Superior temporal gyrus (tissue), 1 donor: Measurements from ENCODE around the gene C12orf43.

Source experiments
- DNase-seq: peaks from one replicate; pipeline ENCODE4 v3.0.0-alpha.2; 2016; ENCODE audit errors: extremely low spot score

The C12orf43 gene

DNA sequence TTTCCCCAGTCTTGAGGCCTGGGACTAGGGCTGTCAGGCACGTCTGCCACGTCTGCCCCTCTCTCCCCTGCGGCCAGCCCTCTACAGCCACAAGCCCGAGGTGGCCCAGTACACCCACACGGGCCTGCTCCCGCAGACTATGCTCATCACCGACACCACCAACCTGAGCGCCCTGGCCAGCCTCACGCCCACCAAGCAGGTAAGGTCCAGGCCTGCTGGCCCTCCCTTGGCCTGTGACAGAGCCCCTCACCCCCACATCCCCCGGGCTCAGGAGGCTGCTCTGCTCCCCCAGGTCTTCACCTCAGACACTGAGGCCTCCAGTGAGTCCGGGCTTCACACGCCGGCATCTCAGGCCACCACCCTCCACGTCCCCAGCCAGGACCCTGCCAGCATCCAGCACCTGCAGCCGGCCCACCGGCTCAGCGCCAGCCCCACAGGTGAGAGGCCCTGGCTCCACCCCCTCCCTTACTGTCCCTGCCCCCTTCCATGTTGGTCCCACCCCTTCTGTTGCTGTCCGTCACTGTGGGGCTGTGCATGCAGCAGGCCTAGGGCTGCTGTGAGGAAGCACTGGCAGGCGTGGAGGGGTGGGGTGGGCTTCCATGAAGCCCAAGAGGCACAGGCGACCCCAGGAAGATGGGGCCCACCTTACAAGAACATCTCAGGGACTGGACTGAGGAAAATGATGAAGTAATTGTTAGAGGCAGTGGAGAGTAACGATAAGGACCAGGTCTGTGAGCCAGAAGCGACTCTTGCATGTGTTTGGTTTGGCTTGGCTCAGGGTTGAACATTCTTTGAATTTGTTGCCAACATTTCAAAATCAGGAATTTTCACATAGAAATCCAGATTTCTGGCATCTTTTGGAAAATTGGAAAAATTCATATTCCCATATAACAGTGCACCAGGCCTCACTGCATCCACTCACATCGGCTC, 16.8 kb downstream of the C12orf43 start:
- no peak for DNase-seq

DNA sequence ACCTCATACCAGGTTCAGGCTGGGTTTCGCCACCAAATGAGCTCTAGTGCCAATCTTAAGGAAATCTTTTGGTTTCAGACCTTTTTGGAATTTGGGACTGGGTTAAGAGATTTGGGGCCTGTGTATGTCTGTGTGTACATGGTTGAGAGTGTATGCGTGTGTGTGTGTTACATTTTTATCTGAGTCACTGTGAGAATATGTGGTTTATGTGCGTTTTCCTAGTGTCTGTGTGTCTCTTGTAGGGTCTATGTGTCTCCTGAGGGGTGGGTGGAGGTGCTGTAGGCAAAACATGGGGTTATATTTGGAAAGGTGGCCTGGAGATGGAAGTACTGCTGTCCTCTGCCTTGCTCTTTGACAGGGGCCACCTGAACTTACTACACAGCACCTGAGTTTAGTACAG, 17.9 kb downstream of the C12orf43 start:
- DNase-seq, result no peak

DNA sequence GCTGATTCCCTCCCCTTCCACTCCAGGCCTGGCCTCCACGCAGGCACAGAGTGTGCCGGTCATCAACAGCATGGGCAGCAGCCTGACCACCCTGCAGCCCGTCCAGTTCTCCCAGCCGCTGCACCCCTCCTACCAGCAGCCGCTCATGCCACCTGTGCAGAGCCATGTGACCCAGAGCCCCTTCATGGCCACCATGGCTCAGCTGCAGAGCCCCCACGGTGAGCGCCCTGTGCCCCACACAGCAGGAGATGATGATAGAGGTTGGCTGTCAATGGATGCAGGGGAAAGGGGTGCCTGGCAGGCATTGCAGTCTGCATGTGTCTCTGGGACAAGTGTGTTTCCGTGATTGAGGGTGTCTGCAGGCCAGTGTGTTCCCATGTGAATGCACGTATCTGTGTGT, 18.8 kb downstream of the C12orf43 start:
- DNase-seq, result no peak

DNA sequence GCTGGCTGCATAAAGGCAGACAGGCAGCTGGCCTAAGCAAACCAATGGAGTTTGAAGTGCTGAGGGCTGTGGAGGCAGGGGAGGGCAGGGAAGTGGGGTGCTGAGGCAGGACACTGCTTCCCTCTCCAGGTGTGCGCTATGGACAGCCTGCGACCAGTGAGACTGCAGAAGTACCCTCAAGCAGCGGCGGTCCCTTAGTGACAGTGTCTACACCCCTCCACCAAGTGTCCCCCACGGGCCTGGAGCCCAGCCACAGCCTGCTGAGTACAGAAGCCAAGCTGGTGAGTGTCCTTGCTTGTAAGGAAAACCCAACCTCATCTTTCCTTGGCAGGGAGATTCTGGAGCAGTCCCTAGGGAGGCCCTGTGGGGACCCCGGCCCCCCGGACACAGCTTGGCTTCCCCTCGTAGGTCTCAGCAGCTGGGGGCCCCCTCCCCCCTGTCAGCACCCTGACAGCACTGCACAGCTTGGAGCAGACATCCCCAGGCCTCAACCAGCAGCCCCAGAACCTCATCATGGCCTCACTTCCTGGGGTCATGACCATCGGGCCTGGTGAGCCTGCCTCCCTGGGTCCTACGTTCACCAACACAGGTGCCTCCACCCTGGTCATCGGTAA, 20.0 kb downstream of the C12orf43 start:
- DNase-seq, result no peak

DNA sequence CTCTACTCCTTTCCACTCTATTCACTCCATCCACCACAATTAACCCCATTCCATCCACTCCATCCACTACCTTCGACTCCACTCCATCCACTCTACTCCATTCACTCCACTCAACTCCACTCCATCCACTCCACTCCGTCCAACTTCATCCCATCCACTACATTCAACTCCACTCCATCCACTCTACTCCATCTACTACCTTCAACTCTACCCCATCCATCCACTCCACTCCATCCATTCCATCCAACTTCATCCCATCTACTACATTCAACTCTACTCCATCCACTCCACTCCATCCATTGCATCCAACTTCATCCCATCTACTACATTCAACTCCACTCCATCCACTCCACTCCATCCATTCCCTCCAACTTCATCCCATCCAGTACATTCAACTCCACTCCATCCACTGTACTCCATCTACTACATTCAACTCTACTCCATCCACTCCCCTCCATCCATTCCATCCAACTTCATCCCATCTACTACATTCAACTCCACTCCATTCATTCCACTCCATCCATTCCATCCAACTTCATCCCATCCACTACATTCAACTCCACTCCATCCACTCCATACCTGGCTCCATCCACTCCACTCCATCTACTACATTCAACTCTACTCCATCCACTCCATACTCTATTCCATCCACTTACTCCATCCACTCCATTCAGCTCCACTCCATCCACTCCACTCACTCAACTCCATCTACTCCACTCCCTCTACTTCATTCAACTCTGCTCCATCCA, 21.5 kb downstream of the C12orf43 start:
- no peak for DNase-seq

DNA sequence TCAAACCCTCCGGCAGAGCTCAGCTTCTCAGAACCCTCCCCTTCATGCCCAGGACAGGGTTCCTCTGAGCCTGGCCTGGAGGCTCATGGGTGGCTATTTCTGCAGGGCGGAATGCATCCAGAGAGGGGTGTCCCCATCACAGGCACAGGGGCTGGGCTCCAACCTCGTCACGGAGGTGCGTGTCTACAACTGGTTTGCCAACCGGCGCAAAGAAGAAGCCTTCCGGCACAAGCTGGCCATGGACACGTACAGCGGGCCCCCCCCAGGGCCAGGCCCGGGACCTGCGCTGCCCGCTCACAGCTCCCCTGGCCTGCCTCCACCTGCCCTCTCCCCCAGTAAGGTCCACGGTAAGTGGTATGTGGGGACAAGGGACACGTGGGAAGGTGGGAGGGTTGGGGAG, 22.2 kb downstream of the C12orf43 start:
- DNase-seq, result no peak

DNA sequence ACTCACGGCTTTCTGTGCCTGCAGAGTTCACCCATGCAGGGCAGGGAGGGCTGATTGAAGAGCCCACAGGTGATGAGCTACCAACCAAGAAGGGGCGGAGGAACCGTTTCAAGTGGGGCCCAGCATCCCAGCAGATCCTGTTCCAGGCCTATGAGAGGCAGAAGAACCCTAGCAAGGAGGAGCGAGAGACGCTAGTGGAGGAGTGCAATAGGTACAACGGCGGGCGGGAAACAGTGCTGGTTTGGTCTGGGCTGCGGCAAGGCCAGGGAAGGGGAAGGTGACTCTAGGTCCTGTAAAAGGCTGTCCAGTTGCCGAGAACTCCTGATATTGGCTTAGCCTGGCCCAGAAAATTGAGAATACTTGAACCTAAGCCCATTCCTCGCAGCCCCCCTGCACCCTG, 22.8 kb downstream of the C12orf43 start:
- no peak for DNase-seq

DNA sequence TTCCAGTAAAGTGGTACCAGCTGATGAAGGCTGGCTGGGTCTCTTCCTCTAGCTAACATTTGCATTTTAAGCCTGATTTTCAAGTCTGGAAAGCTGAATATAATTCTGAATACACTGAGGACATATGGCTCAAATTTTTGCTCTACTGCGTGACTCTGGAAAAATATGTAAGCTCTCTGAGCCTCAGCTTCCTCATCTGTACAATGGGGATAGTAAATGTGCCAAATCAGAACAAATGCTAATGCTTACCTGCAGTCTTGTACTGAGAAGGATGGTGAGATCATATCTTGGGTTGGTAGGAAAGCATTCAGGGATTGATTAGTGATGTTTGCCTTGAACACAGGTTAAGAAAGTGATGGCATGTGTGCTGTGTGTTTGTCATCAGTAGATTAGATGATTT, 23.3 kb downstream of the C12orf43 start:
- no peak for DNase-seq

DNA sequence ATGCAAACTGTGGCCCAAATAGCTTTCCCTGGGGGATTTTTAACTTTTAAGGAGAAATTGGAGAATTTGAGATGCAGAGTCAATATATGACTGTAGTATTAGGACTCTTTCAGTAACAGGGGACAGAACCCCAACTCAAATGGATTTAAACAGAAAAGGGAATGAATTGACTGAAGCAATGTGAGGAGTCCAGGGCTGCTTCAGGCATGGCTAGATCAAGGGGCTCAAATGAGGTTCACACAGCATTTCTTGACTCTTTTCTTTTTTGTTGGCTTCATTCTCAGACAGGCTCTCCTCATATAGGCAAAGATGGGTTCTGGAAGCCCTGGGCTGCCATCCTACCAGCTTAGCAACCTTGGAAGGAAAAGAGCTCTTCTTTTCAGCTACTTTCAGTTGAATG, 24.3 kb downstream of the C12orf43 start:
- no peak for DNase-seq

DNA sequence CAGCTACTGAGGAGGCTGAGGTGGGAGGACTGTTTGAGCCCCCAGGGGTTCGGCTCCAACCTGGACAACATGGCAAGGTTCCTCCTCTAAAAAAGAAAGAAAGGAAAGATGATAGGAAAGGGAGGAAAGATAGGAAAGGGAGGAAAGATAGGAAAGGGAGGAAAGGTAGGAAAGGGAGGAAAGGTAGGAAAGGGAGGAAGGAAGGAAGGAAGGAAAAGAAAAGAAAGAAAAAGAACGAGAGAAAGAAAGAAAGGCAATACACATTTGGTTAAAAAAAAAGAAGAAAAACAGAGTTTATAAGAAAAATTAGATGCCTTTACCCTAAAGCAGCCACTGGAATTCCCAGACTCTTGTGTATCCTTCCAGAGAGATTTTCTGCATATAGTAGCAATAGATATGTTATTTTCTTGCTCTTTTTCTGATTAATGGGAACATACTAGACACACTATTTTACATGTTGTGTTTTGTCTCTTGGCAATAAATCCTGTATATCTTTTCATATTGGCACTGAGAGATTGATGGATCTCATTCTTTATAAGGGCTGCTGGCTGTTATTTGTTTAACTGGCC, 25.7 kb downstream of the C12orf43 start:
- DNase-seq, result no peak

DNA sequence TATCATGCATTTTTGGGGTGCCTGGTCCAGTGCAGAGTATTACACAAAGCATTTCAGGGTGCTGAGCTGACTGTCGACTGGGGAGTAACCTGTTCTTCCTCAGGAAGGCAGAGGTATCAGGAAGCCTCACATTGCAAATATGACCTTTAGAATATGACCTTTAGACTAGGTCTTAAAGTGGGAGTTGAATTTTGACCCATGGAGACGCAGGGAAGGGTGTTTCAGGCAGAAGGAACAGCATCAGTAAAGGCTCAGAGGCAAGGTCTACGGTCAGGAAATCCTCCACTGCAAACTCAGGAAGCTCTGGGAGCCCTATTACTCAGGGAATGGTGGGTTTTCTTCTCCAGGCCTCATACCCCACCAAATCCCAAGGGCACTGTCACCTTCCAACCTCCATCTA, 26.6 kb downstream of the C12orf43 start:
- DNase-seq, result no peak

DNA sequence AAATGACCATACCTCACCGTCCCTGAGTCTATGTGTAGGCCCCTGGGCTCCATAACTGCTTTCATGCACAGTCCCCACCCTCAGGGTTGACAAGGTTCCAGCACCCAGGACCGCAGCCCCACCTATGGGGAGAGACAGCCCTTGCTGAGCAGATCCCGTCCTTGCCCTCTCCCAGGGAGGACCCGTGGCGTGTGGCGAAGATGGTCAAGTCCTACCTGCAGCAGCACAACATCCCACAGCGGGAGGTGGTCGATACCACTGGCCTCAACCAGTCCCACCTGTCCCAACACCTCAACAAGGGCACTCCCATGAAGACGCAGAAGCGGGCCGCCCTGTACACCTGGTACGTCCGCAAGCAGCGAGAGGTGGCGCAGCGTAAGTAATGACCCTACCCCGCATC, 27.6 kb downstream of the C12orf43 start:
- DNase-seq, result no peak

DNA sequence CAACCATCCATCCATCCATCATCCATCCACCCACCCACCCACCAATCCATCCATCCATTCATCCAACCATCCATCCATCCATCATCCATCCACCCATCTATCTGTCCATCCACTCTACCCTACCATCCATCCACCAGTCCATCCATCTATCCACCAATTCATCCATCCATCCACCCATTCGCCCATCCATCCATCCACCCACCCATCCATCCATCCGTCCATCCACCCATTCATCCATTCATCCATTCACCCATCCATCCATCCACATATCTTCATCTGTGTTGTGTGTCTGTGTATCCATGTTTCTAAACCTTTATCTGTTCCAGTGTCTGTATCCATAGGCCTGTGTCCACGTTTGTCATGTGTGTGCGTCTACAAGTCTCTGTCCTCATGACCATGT, 28.1 kb downstream of the C12orf43 start:
- DNase-seq, result no peak

DNA sequence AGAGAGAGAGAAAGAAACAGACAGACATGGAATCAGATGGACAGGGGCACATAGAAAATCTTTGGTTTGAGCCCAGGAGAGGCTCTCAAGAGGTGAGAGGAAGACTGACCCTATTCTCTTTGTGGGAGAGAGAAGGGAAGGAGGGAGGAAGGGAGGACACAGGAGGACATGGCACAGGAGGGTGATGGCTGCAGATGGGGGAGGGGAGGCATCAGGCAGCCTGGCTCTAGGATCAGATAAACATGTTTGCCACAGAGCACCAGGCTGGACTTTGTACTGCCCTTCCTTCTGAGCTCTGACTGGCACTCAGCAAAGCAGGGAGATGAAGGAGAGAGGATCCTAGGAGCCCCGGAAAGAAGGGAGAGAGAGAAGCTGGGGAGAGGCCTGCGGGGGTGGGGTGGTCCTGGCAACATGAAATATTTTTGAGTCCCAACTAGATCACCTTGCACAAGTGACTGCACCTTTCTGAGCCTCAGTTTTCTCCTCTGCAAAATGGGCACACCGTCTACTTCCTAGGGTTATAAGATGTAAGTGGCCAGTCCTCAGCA, 31.9 kb downstream of the C12orf43 start:
- no peak for DNase-seq

DNA sequence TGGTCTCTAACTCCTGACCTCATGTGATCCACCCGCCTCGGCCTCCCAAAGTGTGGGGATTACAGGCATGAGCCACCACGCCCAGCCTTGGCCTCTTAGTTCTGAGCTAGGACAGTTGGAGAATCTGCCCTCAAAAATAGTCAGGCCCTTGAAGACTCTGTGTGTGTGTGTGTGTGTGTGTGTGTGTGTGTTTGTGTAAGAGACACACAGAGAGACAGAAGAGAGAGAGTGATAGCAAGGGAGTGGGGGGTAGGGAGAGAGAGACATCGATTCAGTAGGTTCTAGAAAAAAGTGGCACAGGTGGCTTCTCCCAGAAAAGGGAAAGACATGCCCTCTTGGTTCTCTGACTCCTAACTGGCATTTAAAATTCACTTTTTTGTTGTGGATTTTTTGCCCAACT, 32.5 kb downstream of the C12orf43 start:
- DNase-seq, result no peak

DNA sequence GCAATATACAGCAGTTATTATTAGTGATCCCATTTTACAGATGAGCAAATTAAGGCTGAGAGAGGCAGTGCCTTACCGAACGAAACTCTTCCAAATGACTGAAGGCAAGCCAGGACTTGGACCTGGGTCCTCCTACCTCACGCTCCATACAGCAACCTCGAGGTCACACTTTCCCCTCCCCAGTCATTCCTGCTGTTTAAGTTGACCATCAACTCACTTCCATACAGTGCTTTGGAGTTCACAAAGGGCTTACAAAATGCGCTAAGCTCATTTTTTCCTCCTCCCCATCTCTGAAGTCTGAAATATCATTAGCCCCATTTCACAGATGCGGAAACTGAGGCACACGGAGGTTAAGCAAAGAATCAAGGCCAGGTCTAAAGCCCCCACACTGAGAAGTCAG, 33.6 kb downstream of the C12orf43 start:
- DNase-seq, result no peak

DNA sequence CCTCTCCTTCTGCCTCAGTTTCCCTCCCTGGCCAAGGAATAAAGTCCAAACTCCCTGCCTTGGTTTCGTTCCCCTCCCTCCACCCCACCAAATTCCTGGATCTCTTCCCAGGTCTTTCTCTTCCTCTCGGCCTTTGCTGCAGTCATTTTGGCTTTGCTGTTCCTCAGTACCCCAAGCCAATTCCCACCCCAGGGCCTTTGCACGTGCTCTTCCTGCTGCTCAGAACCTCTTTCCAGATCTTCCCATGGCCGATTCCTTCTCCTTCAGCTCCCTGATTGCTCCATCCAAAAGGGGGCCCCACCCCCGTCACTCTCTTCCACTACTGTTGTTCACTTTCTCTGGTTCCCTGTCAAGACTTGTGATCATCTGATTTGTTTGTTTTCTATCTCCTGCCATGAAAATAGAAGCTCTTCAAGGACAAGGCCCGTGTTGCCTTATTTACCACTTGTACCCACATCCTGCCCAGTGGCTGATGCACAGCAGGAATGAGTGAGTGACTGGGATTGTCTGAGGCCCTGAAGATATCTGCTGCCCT, 34.8 kb downstream of the C12orf43 start:
- DNase-seq, result no peak

DNA sequence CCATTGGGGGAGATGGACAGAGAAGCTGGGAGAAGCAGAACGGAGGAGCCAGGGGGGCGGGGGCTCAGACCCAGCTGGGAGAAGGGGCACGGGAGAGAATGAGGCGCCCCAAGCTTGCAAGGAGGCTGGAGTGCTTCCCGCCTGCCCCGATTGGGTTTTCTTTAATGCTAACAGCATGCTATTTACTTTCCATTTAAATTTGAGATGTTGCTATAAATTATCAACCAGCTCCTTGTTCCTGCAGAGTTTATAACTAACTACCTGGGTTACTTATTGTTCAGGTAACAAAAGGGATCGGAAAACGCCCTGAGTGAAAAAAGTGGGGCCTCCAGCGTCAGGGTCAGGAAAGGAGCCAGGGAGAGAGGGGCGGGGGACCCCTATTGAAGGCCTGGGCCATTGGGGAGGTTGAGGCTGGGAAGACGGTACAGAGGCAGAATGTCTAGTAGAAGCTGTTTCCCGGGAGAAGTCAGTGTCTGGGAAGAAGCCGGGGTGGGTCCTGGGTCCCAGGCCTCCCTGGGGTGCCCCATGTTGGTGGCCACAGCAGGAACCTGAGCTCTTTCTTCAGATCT, 35.4 kb downstream of the C12orf43 start:
- no peak for DNase-seq

DNA sequence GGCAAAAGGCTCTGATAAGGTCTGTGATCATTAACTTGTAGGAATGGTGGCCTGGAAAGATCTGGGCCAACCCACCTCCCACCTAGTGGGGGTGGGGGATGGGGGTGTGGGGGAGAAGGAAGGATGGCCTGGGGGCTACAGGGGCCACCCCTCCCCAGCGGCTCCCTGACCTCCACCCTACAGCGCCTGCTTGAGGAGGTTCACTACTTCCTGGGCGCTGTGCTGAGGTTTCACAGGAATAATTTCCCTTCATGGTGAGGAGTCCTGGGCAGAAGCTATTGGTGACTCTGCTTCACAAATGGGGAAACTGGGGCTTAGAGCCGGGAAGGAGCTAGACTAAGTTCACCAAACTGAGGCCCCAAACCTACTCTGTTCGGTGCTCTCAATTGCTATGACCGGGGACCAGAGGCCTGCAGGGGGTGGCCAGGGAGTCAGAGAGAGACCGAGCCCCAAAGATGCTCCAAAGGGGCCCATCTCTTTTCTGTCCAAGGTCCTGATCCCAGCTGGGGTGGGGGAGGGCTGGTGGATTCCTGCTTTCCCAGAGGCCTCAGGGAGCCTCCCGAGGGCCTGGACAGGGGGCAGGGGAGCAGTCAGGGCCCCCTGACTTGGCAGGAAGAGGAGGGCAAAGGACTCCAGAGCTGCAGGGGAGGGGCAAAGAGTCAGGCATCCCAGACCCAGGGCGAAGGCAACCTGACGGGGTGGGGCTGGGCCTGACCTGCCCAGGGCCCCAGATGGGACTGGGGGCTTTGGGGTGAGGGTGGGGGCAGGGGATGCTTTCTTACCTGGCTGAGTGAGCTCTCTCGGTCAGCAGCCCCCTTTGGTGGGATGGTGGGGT, 36.2 kb downstream of the C12orf43 start:
- DNase-seq, result no peak

DNA sequence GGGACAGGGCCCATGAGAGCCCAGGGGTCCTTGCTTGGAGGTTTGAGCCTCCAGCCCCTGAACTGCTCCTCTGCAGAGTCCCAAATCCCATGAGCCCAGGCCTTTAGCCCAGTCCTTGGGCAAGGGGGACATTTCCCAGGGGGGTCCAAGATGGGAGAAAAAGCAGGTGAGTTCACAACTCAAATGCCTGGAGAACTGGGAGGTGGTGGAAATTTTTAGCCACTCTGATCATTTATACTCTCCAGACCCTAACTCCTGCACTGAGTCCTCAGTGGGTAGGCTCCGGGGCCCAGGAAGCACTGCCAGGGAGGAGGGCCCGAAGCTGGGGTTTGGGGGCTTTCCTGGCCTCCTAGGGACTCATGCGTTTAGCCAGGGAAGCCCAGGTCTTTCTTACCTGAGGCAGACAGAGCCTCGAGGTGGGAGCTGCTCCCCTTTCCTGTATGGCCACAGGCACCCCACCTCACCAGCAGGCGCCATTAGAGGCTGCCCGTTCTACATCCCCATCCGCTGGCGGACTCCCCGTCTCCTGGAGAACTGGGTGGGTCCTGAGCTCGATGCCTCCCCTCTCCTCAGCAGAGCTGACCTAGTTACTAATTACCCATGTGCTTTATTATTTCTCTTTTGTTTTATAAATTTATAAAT, 36.9 kb downstream of the C12orf43 start:
- no peak for DNase-seq
